K562 (cell line): ENCODE results near the gene HRC. TPM values are rescaled to one million over a fixed set of nuclear protein-coding genes. Genes with fewer than 3 reads are reported as not detected.

ENCODE experiments used
- ATAC-seq: fragments of 200-7000 bp; cut with Tn5 transposase; 3 replicates; pipeline ENCODE4 v1.9.1; 2020; ENCODE audit warnings: moderate library complexity
- BruUV-seq: library from RNA; stranded (reverse); fragments of 400-500 nt; replicated peaks from 2 replicates; lab custom pipeline; 2021; lab: Mats Ljungman, UMichigan
- CTCF ChIA-PET: fragments of 300-600 bp; formaldehyde crosslinking; extraction: SDS; loops from one replicate; lab custom pipeline; 2021; ENCODE audit warnings: low intra/inter-chr PET ratio; lab: Yijun Ruan, JAX
- POLR2A ChIA-PET: fragments of 300-600, 350-650 bp; sonication (Branson Sonifier 250); formaldehyde crosslinking; extraction: SDS; loops from one replicate; lab custom pipeline; 2021; ENCODE audit warnings: antibody characterized with exemption, inconsistent platforms; lab: Yijun Ruan, JAX
- DNase-seq, 4 experiments: peaks; one replicate each; pipeline versions ENCODE4 v3.0.0 to v3.0.0-alpha.2; 2011 to 2018; ENCODE audit warnings: low spot score in 3 of 4, mixed read lengths in 3 of 4; ENCODE audit errors: extremely low read depth in 1 of 4
- FAIRE-seq: peaks from 2 replicates; lab custom pipeline; 2011; peaks lifted over from hg19 to GRCh38; lab: Jason Lieb, UNC
- H2AFZ ChIP-seq: 2 replicates; pipeline ENCODE4 v1.6.0; 2011; ENCODE audit warnings: low read depth, low read length, control low read depth, inconsistent platforms
- H3K27ac ChIP-seq: fragments of 200-600 bp; 3 replicates; pipeline ENCODE4 v1.8.0; 2011; ENCODE audit warnings: low read depth, mild to moderate bottlenecking, control low read depth, inconsistent platforms, low read length, moderate library complexity, mixed read lengths; ENCODE audit errors: extremely low read depth
- H3K27me3 ChIP-seq, 2 experiments: fragments of 300-600 bp in 1 of 2; 2 replicates in 1 of 2; 3 replicates in 1 of 2; pipeline versions ENCODE4 v1.6.0 to v1.8.0; 2011; ENCODE audit warnings: inconsistent platforms in 2 of 2, low read length in 2 of 2, mild to moderate bottlenecking in 1 of 2, mixed read lengths in 1 of 2, moderate library complexity in 1 of 2; ENCODE audit not compliant: control insufficient read depth in 2 of 2, insufficient read depth in 2 of 2
- H3K36me3 ChIP-seq: fragments of 300-600 bp; 3 replicates; pipeline ENCODE4 v1.8.0; 2011; ENCODE audit warnings: mild to moderate bottlenecking, low read length, inconsistent platforms; ENCODE audit not compliant: control insufficient read depth, insufficient read depth
- H3K4me1 ChIP-seq, 2 experiments: fragments of 200-600 bp in 1 of 2; replicated peaks in 1 of 2; 2 replicates in 1 of 2; 3 replicates in 1 of 2; pipeline versions ENCODE4 v1.5.1 to v1.8.0; 2011; ENCODE audit warnings: inconsistent platforms in 2 of 2, low read length in 2 of 2, mild to moderate bottlenecking in 1 of 2, mixed read lengths in 1 of 2, moderate library complexity in 1 of 2; ENCODE audit not compliant: control insufficient read depth in 2 of 2, insufficient read depth in 2 of 2
- H3K4me2 ChIP-seq: 2 replicates; pipeline ENCODE4 v1.6.1; 2011; ENCODE audit warnings: low read length, control low read depth, inconsistent platforms, mixed read lengths; ENCODE audit not compliant: insufficient read depth
- H3K4me3 ChIP-seq: fragments of 200-600 bp; sonication (generic), shearing (Covaris generic); 2 replicates; pipeline ENCODE4 v1.5.1; 2016; ENCODE audit warnings: control low read depth, inconsistent platforms
- H3K79me2 ChIP-seq: fragments of 200-600 bp; 3 replicates; pipeline ENCODE4 v1.8.0; 2011; ENCODE audit warnings: low read length, inconsistent platforms; ENCODE audit not compliant: control insufficient read depth, insufficient read depth
- H3K9ac ChIP-seq, 2 experiments: 2 replicates each; pipeline versions ENCODE4 v1.6.0 to v1.6.1; 2011; ENCODE audit warnings: low read depth in 2 of 2, low read length in 2 of 2, control low read depth in 1 of 2, inconsistent platforms in 1 of 2, mild to moderate bottlenecking in 1 of 2, mixed read lengths in 1 of 2; ENCODE audit not compliant: insufficient read depth in 1 of 2
- H3K9me1 ChIP-seq: one replicate; pipeline ENCODE4 v1.6.0; 2011; ENCODE audit warnings: inconsistent platforms, mild to moderate bottlenecking, low read length, moderate library complexity; ENCODE audit not compliant: control insufficient read depth, insufficient read depth
- H3K9me3 ChIP-seq: replicated peaks from 2 replicates; pipeline ENCODE4 v1.5.1; 2011; ENCODE audit warnings: low read depth, low read length, inconsistent platforms; ENCODE audit not compliant: control insufficient read depth, insufficient read depth
- H4K20me1 ChIP-seq: replicated peaks from 2 replicates; pipeline ENCODE4 v1.6.1; 2011; ENCODE audit warnings: low read length, inconsistent platforms, mixed read lengths; ENCODE audit not compliant: control insufficient read depth, insufficient read depth
- ETV6 ChIP-seq, 3 experiments: fragments of 150-350 bp in 1 of 3; sonication (generic) in 1 of 3; formaldehyde crosslinking in 1 of 3; IDR thresholded peaks; 2 replicates each; pipeline versions ENCODE4 v1.6.1 to v1.8.0; 2014 to 2022; ENCODE audit warnings: borderline replicate concordance in 2 of 3, low read depth in 2 of 3, antibody characterized with exemption in 1 of 3, low read length in 1 of 3, mild to moderate bottlenecking in 1 of 3, missing genetic modification reagents in 1 of 3
- FOSL1 ChIP-seq: fragments of 200-800 bp; sonication (Bioruptor generic); conservative IDR thresholded peaks from 2 replicates; pipeline ENCODE4 v1.6.1; 2016; ENCODE audit warnings: missing genetic modification characterization, missing compliant biosample characterization
- MBD2 ChIP-seq: sonication (generic); IDR thresholded peaks from 2 replicates; pipeline ENCODE4 v1.6.1; 2016; ENCODE audit warnings: low read depth, borderline replicate concordance
- NFRKB ChIP-seq: fragments of 450-650 bp; IDR thresholded peaks from 2 replicates; pipeline ENCODE4 v1.6.1; 2016; ENCODE audit warnings: low read depth
- PHF21A ChIP-seq: fragments of 450-650 bp; IDR thresholded peaks from 2 replicates; pipeline ENCODE4 v1.6.1; 2017; ENCODE audit warnings: low read depth, borderline replicate concordance
- PTTG1 ChIP-seq: fragments of 450-650 bp; IDR thresholded peaks from 2 replicates; pipeline ENCODE4 v1.6.1; 2016; ENCODE audit warnings: low read depth, mild to moderate bottlenecking, missing genetic modification characterization, missing compliant biosample characterization
- RBFOX2 ChIP-seq: fragments of 200-400 bp; formaldehyde crosslinking; IDR thresholded peaks from 2 replicates; pipeline ENCODE4 v1.6.1; 2017; ENCODE audit warnings: low read depth, mild to moderate bottlenecking, low read length, moderate library complexity
- RBM22 ChIP-seq: fragments of 200-400 bp; formaldehyde crosslinking; IDR thresholded peaks from 2 replicates; pipeline ENCODE4 v1.6.1; 2018; ENCODE audit warnings: low read length, low read depth; ENCODE audit not compliant: poor library complexity, severe bottlenecking
- SIN3A ChIP-seq, 2 experiments: fragments of 150-350 bp in 1 of 2; IDR thresholded peaks; 2 replicates each; pipeline ENCODE4 v1.6.1; 2011 to 2016; ENCODE audit warnings: borderline replicate concordance in 2 of 2, low read depth in 2 of 2, low read length in 2 of 2, mild to moderate bottlenecking in 2 of 2, moderate library complexity in 2 of 2; ENCODE audit not compliant: control insufficient read depth in 1 of 2
- ZNF212 ChIP-seq: fragments of 450-650 bp; formaldehyde crosslinking; IDR thresholded peaks from 2 replicates; pipeline ENCODE4 v1.4.0; 2020; ENCODE audit warnings: mild to moderate bottlenecking
- ZNF316 ChIP-seq: fragments of 450-650 bp; IDR thresholded peaks from 2 replicates; pipeline ENCODE4 v1.6.1; 2016
- ZNF583 ChIP-seq: fragments of 250-450 bp; sonication (Bioruptor Pico); IDR thresholded peaks from 2 replicates; pipeline ENCODE4 v1.4.0; 2020
- WGBS: fragments of 100-300 bp; shearing (Covaris generic); methylation state at CpG from one replicate; pipeline ENCODE4 v1.1.6; 2016; ENCODE audit warnings: low coverage, mixed read lengths; ENCODE audit not compliant: insufficient coverage; ENCODE audit errors: missing lambda C conversion rate; 5-methylcytosine and 5-hydroxymethylcytosine counted together
- in situ Hi-C: fragments of 300-500 bp; cut with MboI; formaldehyde crosslinking; loops from 4 replicates; pipeline ENCODE4 v1.15.0; 2018; ENCODE audit warnings: inconsistent platforms, mixed read lengths
- intact Hi-C: fragments of 100-400 bp; cut with micrococcal nuclease; formaldehyde crosslinking; loops from 2 replicates; pipeline ENCODE4 v1.14.2; 2022
- polyA plus RNA-seq, 8 experiments: library from polyadenylated mRNA; depleted of rRNA in 4 of 8; stranded (reverse) in 5 of 8; unstranded in 3 of 8; fragments of >200 nt; fragmentation: Nextera tagmentation in 2 of 8; fragmentation: Illumina TruSeq in 1 of 8; extraction: Ambion mirVana in 2 of 8; extraction: Trizol in 1 of 8; gene quantifications; 2 replicates each; pipeline versions ENCODE4 v1.2.1 to v1.2.3, GENCODE V29; 2011 to 2014; ENCODE audit warnings: inconsistent platforms in 1 of 8, missing spikeins in 1 of 8
- total RNA-seq, 7 experiments: library from RNA; depleted of rRNA in 6 of 7; stranded (reverse); fragments of >200 nt in 6 of 7; fragmentation: Illumina TruSeq in 2 of 7; extraction: Trizol in 2 of 7; gene quantifications; 2 replicates each; pipeline versions ENCODE4 v1.2.1 to v1.2.3, GENCODE V29; 2011 to 2021; ENCODE audit warnings: low replicate concordance in 1 of 7
- TF ChIP-seq, protein P1 (sequence below): fragments of 450-650 bp; conservative IDR thresholded peaks from 2 replicates; pipeline ENCODE4 v1.6.1; 2016; ENCODE audit warnings: missing genetic modification characterization, low read depth, mild to moderate bottlenecking, missing compliant biosample characterization, moderate library complexity
- TF ChIP-seq, protein P2 (sequence below), 3 experiments: fragments of 200-800 bp in 1 of 3; sonication (Bioruptor generic) in 1 of 3; sonication (generic) in 1 of 3; formaldehyde crosslinking in 1 of 3; IDR thresholded peaks; 2 replicates each; pipeline versions ENCODE4 v1.6.1 to v1.8.0; 2016 to 2022; ENCODE audit warnings: mild to moderate bottlenecking in 2 of 3, missing compliant biosample characterization in 2 of 3, missing genetic modification characterization in 2 of 3, missing genetic modification reagents in 1 of 3
- TF ChIP-seq, protein P3 (sequence below): fragments of 250-450 bp; sonication (Bioruptor Pico); IDR thresholded peaks from 2 replicates; pipeline ENCODE4 v1.4.0; 2020; ENCODE audit warnings: borderline replicate concordance
- TF ChIP-seq, protein P4 (sequence below): fragments of 250-450 bp; sonication (Bioruptor Pico); IDR thresholded peaks from 2 replicates; pipeline ENCODE4 v1.8.0; 2021; ENCODE audit warnings: moderate library complexity, mild to moderate bottlenecking, inconsistent platforms

HRC gene
- total and polyA plus RNA-seq, 9 of the 15 experiments (the other 6 are each of a cell fraction or from before 2014, with no cell fraction given) = 0.66 to 18.7 (median 13.1) TPM

DNA sequence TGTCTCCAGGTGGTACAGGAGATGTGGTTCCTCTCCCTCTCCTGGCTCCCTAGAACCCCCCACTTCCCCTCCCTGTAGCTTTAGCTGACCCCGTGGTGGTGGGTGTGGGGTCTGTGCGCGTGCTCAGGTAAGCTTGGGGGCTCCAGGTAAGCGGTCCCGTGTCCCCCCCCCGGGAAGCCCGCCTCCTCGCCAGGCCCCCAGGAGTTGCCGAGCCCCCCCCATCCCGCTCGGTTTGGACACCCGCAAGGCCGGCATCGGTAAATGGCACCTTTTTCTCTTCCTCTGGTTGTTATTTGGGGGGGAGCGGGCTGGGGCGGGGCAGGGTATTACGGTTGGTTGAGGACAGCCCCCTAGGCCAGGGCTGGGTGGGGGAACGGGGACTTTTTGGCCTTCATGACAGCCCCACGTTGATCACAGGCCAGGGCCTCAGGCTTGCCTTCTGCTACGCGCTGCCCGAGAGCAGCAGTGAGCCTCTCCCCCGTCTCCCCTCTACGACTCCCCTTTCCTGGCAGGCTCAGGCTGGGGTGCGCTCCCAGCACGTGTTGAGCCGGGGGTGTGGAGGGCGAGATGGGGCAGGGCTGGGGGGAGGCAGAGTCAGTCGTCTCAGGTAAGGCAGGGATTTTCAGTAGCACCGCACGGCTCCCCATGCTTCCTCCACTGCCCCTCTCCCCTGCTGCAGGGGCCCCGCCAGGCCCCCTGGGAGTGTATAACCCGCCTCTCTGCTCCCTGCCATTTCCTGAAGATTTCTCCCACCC, 51.7 kb downstream of the HRC start:
- ATAC-seq = no peak
- peak in 1 of 4 experiments; percentile 19 for DNase-seq
- no peak overlapping the region for H3K4me2 ChIP-seq
- peaks cover 98% of the 10 kb centered on the region for H3K36me3 ChIP-seq
- H3K9me3 ChIP-seq = no peaks in the 10 kb centered on the region
- peaks cover 0 to 48% of the 10 kb centered on the region in 2 experiments; a peak in 3 of 5 replicates for H3K4me1 ChIP-seq
- 85% methylated on average over 9 of the region's 33 CpGs for WGBS
- ChIA-PET CTCF (no interaction called here), POLR2A (interaction anchor here (0.7 to 1.1 kb wide), 2 partner anchors 10 to 105 kb away, joined by 3 read pairs; partner anchors contain the start of gene LIN7B)
- H3K27ac ChIP-seq = no peak overlapping the region
- BruUV-seq = no TSS peak
- no peak for FAIRE-seq
- H3K4me3 ChIP-seq = no peak overlapping the region
- H2AFZ ChIP-seq = no peak overlapping the region
- in situ Hi-C loops = no loop called here
- H4K20me1 ChIP-seq = peaks cover 17% of the 10 kb centered on the region
- peaks cover 11% of the 10 kb centered on the region for H3K9me1 ChIP-seq
- H3K27me3 ChIP-seq = no peaks in the 10 kb centered on the region
- intact Hi-C loops = no loop called here
- H3K79me2 ChIP-seq = peaks cover 25% of the 10 kb centered on the region
- H3K9ac ChIP-seq = peak overlapping the region in 1 of 2 experiments; percentile 39; a peak in 1 of 4 replicates
- no peak for TF ChIP-seq MBD2
- TF ChIP-seq FOSL1 (tag) = no peak
- TF ChIP-seq ZNF212 (CRISPR knock-in tag) = no peak
- peak; percentile 41 for TF ChIP-seq RBFOX2
- no peak for TF ChIP-seq ZNF316
- TF ChIP-seq, protein P1, sequence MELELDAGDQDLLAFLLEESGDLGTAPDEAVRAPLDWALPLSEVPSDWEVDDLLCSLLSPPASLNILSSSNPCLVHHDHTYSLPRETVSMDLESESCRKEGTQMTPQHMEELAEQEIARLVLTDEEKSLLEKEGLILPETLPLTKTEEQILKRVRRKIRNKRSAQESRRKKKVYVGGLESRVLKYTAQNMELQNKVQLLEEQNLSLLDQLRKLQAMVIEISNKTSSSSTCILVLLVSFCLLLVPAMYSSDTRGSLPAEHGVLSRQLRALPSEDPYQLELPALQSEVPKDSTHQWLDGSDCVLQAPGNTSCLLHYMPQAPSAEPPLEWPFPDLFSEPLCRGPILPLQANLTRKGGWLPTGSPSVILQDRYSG (tag) = no peak
- TF ChIP-seq, protein P2, sequence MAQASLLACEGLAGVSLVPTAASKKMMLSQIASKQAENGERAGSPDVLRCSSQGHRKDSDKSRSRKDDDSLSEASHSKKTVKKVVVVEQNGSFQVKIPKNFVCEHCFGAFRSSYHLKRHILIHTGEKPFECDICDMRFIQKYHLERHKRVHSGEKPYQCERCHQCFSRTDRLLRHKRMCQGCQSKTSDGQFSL (CRISPR knock-in tag; IDR thresholded peaks at IDR 0.05) = no peak
- TF ChIP-seq, protein P2 (tag; IDR thresholded peaks at IDR 0.05) = 0 out of 4 replicates have a peak, but pooled peaks of 1 of the 2 experiments have one; percentile 33
- TF ChIP-seq ZNF583 = no peak
- TF ChIP-seq RBM22 = peak; percentile 1
- TF ChIP-seq ETV6 (IDR thresholded peaks at IDR 0.05; ENCODE audit: borderline replicate concordance in 1 of 2, low read depth in 2 of 2, low read length in 1 of 2) = no peak
- TF ChIP-seq ETV6 (CRISPR knock-in tag; IDR thresholded peaks at IDR 0.05; ENCODE audit: borderline replicate concordance) = no peak
- no peak for TF ChIP-seq PTTG1 (tag)
- no peak for TF ChIP-seq PHF21A
- TF ChIP-seq, protein P3, sequence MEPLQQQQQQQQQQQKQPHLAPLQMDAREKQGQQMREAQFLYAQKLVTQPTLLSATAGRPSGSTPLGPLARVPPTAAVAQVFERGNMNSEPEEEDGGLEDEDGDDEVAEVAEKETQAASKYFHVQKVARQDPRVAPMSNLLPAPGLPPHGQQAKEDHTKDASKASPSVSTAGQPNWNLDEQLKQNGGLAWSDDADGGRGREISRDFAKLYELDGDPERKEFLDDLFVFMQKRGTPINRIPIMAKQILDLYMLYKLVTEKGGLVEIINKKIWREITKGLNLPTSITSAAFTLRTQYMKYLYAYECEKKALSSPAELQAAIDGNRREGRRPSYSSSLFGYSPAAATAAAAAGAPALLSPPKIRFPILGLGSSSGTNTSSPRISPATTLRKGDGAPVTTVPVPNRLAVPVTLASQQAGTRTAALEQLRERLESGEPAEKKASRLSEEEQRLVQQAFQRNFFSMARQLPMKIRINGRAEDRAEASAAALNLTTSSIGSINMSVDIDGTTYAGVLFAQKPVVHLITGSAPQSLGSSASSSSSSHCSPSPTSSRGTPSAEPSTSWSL = no peak
- TF ChIP-seq SIN3A (IDR thresholded peaks at IDR 0.05; ENCODE audit: borderline replicate concordance in 2 of 2, control insufficient read depth in 1 of 2, low read depth in 2 of 2, low read length in 2 of 2) = no peak
- TF ChIP-seq NFRKB = no peak
- TF ChIP-seq, protein P4, sequence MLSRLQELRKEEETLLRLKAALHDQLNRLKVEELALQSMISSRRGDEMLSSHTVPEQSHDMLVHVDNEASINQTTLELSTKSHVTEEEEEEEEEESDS (CRISPR knock-in tag) = no peak
